ENCODE results near the gene KIAA1328. TPM values are rescaled to one million over a fixed set of nuclear protein-coding genes. Genes with fewer than 3 reads are reported as not detected.

The KIAA1328 gene
- polyA plus RNA-seq, 1 of the 3 experiments (the other 2 are of a cell fraction): 2.6 TPM

GRCh38 chr18:36825526-36825925, 3.4 kb upstream of the KIAA1328 start:
- Histone ChIP-seq H3K36me3 (replicated peaks in 1 of 2; ENCODE audit: control insufficient read depth in 1 of 2, insufficient read depth in 2 of 2, low read length in 1 of 2) (peaks cover 11 to 13% of the 10 kb centered on the region in 2 experiments), H3K4me1 (ENCODE audit: control insufficient read depth in 1 of 2, insufficient read depth in 2 of 2, low read depth in 1 of 2, low read length in 1 of 2) (peaks cover 7 to 9% of the 10 kb centered on the region in 2 experiments; a peak in 3 of 4 replicates), H3K9me3 (no peaks in the 10 kb centered on the region), H3F3A (replicated peaks; ENCODE audit: insufficient read depth) (peaks cover 3% of the 10 kb centered on the region), H3K4me2 (no peak overlapping the region), H3K79me2 (ENCODE audit: insufficient read depth) (peaks cover 70% of the 10 kb centered on the region), H3K9me2 (no peaks in the 10 kb centered on the region), H3K4me3 (ENCODE audit: low read depth in 2 of 2, low read length in 1 of 2) (no peak overlapping the region), H3K27ac (ENCODE audit: low read depth in 2 of 2, low read length in 1 of 2) (no peak overlapping the region), H4K20me1 (ENCODE audit: insufficient read depth) (no peaks in the 10 kb centered on the region), H2AFZ (ENCODE audit: low read depth) (no peak overlapping the region), H3K27me3 (ENCODE audit: insufficient read depth) (no peaks in the 10 kb centered on the region), H3K9ac (no peak overlapping the region)
- no peak for DNase-seq
- ChIA-PET POLR2A (no interaction called here), CTCF (no interaction called here)
- TF ChIP-seq, protein P1, sequence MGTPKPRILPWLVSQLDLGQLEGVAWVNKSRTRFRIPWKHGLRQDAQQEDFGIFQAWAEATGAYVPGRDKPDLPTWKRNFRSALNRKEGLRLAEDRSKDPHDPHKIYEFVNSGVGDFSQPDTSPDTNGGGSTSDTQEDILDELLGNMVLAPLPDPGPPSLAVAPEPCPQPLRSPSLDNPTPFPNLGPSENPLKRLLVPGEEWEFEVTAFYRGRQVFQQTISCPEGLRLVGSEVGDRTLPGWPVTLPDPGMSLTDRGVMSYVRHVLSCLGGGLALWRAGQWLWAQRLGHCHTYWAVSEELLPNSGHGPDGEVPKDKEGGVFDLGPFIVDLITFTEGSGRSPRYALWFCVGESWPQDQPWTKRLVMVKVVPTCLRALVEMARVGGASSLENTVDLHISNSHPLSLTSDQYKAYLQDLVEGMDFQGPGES (IDR thresholded peaks at IDR 0.05; ENCODE audit: low read depth, low read length): no peak
- TF ChIP-seq FOSL2 (IDR thresholded peaks at IDR 0.05; ENCODE audit: borderline replicate concordance, low read depth) (no peak), NFIC (IDR thresholded peaks at IDR 0.05; ENCODE audit: borderline replicate concordance) (no peak), TCF12 (IDR thresholded peaks at IDR 0.05) (no peak)

DNA sequence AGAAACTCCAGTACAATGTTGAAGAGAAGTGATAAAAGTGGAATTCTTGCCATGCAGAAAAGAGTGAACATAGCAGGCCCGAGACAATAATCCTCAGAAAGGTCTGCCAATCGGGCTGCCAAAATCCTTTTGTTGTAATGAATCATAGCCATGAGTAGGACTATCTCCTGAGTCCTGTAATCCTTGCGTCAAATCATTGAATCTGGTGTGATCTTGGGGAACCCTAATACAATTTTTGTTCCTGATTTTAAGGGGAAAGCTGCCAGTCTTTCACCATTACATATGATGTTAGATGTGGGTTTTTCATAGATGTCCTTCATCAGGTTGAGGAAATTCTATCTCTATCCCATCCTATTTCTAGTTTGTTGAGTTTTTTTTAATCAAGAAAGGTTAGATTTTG, 2.4 kb upstream of the KIAA1328 start:
- Histone ChIP-seq H4K20me1 (ENCODE audit: insufficient read depth) (no peaks in the 10 kb centered on the region), H3K79me2 (ENCODE audit: insufficient read depth) (peaks cover 79% of the 10 kb centered on the region), H3K4me2 (no peak overlapping the region), H3K36me3 (replicated peaks in 1 of 2; ENCODE audit: control insufficient read depth in 1 of 2, insufficient read depth in 2 of 2, low read length in 1 of 2) (peaks cover 5 to 11% of the 10 kb centered on the region in 2 experiments), H3F3A (replicated peaks; ENCODE audit: insufficient read depth) (peaks cover 3% of the 10 kb centered on the region), H3K27me3 (ENCODE audit: insufficient read depth) (no peaks in the 10 kb centered on the region), H2AFZ (ENCODE audit: low read depth) (no peak overlapping the region), H3K9ac (no peak overlapping the region), H3K27ac (ENCODE audit: low read depth in 2 of 2, low read length in 1 of 2) (no peak overlapping the region), H3K9me3 (no peaks in the 10 kb centered on the region), H3K9me2 (no peaks in the 10 kb centered on the region), H3K4me3 (ENCODE audit: low read depth in 2 of 2, low read length in 1 of 2) (no peak overlapping the region), H3K4me1 (ENCODE audit: control insufficient read depth in 1 of 2, insufficient read depth in 2 of 2, low read depth in 1 of 2, low read length in 1 of 2) (peaks cover 7 to 9% of the 10 kb centered on the region in 2 experiments; a peak in 3 of 4 replicates)
- POLR2A ChIA-PET: no interaction called here
- CTCF ChIA-PET: interaction anchor here (3.3 kb wide), 1 partner anchor 139 kb away, joined by 9 read pairs; no protein-coding TSS in a partner anchor
- TF ChIP-seq, protein P2, sequence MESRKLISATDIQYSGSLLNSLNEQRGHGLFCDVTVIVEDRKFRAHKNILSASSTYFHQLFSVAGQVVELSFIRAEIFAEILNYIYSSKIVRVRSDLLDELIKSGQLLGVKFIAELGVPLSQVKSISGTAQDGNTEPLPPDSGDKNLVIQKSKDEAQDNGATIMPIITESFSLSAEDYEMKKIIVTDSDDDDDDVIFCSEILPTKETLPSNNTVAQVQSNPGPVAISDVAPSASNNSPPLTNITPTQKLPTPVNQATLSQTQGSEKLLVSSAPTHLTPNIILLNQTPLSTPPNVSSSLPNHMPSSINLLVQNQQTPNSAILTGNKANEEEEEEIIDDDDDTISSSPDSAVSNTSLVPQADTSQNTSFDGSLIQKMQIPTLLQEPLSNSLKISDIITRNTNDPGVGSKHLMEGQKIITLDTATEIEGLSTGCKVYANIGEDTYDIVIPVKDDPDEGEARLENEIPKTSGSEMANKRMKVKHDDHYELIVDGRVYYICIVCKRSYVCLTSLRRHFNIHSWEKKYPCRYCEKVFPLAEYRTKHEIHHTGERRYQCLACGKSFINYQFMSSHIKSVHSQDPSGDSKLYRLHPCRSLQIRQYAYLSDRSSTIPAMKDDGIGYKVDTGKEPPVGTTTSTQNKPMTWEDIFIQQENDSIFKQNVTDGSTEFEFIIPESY (IDR thresholded peaks at IDR 0.05; ENCODE audit: borderline replicate concordance, low read depth): no peak
- TF ChIP-seq JUND (IDR thresholded peaks at IDR 0.05): no peak
- TF ChIP-seq RAD21 (IDR thresholded peaks at IDR 0.05; ENCODE audit: low read length): no peak
- TF ChIP-seq ELF1 (IDR thresholded peaks at IDR 0.05): no peak
- no peak for TF ChIP-seq RCOR1 (IDR thresholded peaks at IDR 0.05; ENCODE audit: low read length)
- TF ChIP-seq, protein P3, sequence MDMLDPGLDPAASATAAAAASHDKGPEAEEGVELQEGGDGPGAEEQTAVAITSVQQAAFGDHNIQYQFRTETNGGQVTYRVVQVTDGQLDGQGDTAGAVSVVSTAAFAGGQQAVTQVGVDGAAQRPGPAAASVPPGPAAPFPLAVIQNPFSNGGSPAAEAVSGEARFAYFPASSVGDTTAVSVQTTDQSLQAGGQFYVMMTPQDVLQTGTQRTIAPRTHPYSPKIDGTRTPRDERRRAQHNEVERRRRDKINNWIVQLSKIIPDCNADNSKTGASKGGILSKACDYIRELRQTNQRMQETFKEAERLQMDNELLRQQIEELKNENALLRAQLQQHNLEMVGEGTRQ (IDR thresholded peaks at IDR 0.05; ENCODE audit: borderline replicate concordance, low read depth, low read length): no peak
- TF ChIP-seq, protein P4, sequence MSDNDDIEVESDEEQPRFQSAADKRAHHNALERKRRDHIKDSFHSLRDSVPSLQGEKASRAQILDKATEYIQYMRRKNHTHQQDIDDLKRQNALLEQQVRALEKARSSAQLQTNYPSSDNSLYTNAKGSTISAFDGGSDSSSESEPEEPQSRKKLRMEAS (IDR thresholded peaks at IDR 0.05; ENCODE audit: low read depth): no peak
- no peak for TF ChIP-seq EZH2phosphoT487 (IDR thresholded peaks at IDR 0.05; ENCODE audit: borderline replicate concordance, low read depth)
- TF ChIP-seq, protein P1 (IDR thresholded peaks at IDR 0.05; ENCODE audit: low read depth, low read length): no peak
- no peak for TF ChIP-seq YY1 (IDR thresholded peaks at IDR 0.05; ENCODE audit: low read depth)
- TF ChIP-seq FOXM1 (IDR thresholded peaks at IDR 0.05; ENCODE audit: low read depth): no peak
- no peak for TF ChIP-seq CHD2 (IDR thresholded peaks at IDR 0.05; ENCODE audit: low read length, partially characterized antibody)
- TF ChIP-seq FOSL2 (IDR thresholded peaks at IDR 0.05; ENCODE audit: borderline replicate concordance, low read depth): no peak
- no peak for TF ChIP-seq FOXJ3 (CRISPR knock-in tag; IDR thresholded peaks at IDR 0.05)
- TF ChIP-seq, protein P5, sequence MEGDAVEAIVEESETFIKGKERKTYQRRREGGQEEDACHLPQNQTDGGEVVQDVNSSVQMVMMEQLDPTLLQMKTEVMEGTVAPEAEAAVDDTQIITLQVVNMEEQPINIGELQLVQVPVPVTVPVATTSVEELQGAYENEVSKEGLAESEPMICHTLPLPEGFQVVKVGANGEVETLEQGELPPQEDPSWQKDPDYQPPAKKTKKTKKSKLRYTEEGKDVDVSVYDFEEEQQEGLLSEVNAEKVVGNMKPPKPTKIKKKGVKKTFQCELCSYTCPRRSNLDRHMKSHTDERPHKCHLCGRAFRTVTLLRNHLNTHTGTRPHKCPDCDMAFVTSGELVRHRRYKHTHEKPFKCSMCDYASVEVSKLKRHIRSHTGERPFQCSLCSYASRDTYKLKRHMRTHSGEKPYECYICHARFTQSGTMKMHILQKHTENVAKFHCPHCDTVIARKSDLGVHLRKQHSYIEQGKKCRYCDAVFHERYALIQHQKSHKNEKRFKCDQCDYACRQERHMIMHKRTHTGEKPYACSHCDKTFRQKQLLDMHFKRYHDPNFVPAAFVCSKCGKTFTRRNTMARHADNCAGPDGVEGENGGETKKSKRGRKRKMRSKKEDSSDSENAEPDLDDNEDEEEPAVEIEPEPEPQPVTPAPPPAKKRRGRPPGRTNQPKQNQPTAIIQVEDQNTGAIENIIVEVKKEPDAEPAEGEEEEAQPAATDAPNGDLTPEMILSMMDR (IDR thresholded peaks at IDR 0.05): no peak
- DNase-seq: no peak
- 96% methylated on average over 3 of the region's 3 CpGs for WGBS (ENCODE audit: low lambda C conversion rate)

All from SK-N-SH (cell line).